A549 (cell line): ENCODE measurements around the gene SPDYC.

Experiments
- ESRRA ChIP-seq: fragments of 150-350 bp; IDR thresholded peaks from 2 replicates; pipeline ENCODE4 v1.6.1; 2014; ENCODE audit warnings: mild to moderate bottlenecking, low read length, borderline replicate concordance
- HEYL ChIP-seq: fragments of 250-450 bp; sonication (Bioruptor Pico); IDR thresholded peaks from 2 replicates; pipeline ENCODE4 v1.8.0; 2021; ENCODE audit warnings: mild to moderate bottlenecking, moderate library complexity
- HOXB5 ChIP-seq: fragments of 250-450 bp; sonication (Bioruptor Pico); IDR thresholded peaks from 2 replicates; pipeline ENCODE4 v1.5.0; 2020; ENCODE audit warnings: mild to moderate bottlenecking, moderate library complexity
- JUN ChIP-seq, 2 experiments: fragments of >200 bp; sonication (Bioruptor Twin); formaldehyde crosslinking; IDR thresholded peaks; 2 replicates in 1 of 2; 3 replicates in 1 of 2; pipeline ENCODE4 v1.6.1; 2016 to 2017
- JUNB ChIP-seq: fragments of >200 bp; sonication (Bioruptor Twin); formaldehyde crosslinking; IDR thresholded peaks from 2 replicates; pipeline ENCODE4 v1.6.1; 2016
- KDM5A ChIP-seq: fragments of 200-600 bp; sonication (generic); IDR thresholded peaks from 2 replicates; pipeline ENCODE4 v1.6.1; 2016; ENCODE audit warnings: antibody characterized with exemption, mild to moderate bottlenecking
- POLR2A ChIP-seq: IDR thresholded peaks from 2 replicates; pipeline ENCODE4 v1.6.1; 2012; ENCODE audit warnings: mild to moderate bottlenecking, low read length
- TP53 ChIP-seq: fragments of 250-450 bp; sonication (Bioruptor Pico); IDR thresholded peaks from 2 replicates; pipeline ENCODE4 v1.5.0; 2021; ENCODE audit warnings: mild to moderate bottlenecking, moderate library complexity
- TF ChIP-seq, protein P1 (sequence below): fragments of >200 bp; sonication (Bioruptor Twin); formaldehyde crosslinking; IDR thresholded peaks from 3 replicates; pipeline ENCODE4 v1.5.1; 2016
- TF ChIP-seq, protein P2 (sequence below): fragments of 450-650 bp; IDR thresholded peaks from 2 replicates; pipeline ENCODE4 v1.6.1; 2014; ENCODE audit warnings: antibody characterized with exemption

DNA sequence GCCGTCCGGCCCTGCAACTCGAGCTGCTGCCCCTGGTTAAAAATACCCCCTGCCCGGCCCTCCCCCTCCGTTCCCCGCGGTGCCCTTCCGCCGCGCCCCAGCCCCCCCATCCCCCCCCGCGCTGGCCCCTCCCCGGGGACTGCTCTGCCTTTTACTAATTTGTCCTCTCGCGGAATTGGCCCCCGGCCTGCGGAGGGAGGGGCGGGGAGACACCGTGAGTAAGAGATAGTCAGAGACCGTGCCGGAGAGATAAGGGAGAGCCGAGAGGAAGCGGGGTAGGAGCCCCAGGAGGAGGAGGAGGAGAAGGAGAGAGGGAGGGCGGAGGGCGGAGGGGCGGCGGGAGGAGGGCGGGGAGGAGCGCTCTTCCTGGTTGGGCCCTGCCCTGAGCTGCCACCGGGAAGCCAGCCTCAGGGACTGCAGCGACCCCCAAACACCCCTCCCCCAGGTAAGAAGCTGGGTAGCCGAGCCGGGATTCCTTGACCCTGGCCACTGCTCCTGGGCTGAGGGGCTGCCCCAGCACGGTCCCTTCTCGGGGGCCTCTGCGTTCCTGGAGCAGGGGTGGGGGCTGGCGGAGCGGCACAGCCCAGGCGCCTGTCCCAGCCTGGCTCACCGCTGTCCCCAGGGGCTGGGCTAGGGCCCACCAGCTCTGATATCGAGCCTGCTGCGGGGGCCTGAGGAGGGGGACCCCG, 11.7 kb downstream of the SPDYC start, which contains the start of gene CAPN1:
- TF ChIP-seq POLR2A = peak; percentile 41
- TF ChIP-seq, protein P1, sequence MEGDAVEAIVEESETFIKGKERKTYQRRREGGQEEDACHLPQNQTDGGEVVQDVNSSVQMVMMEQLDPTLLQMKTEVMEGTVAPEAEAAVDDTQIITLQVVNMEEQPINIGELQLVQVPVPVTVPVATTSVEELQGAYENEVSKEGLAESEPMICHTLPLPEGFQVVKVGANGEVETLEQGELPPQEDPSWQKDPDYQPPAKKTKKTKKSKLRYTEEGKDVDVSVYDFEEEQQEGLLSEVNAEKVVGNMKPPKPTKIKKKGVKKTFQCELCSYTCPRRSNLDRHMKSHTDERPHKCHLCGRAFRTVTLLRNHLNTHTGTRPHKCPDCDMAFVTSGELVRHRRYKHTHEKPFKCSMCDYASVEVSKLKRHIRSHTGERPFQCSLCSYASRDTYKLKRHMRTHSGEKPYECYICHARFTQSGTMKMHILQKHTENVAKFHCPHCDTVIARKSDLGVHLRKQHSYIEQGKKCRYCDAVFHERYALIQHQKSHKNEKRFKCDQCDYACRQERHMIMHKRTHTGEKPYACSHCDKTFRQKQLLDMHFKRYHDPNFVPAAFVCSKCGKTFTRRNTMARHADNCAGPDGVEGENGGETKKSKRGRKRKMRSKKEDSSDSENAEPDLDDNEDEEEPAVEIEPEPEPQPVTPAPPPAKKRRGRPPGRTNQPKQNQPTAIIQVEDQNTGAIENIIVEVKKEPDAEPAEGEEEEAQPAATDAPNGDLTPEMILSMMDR = no peak
- TF ChIP-seq ESRRA = no peak
- TF ChIP-seq, protein P2, sequence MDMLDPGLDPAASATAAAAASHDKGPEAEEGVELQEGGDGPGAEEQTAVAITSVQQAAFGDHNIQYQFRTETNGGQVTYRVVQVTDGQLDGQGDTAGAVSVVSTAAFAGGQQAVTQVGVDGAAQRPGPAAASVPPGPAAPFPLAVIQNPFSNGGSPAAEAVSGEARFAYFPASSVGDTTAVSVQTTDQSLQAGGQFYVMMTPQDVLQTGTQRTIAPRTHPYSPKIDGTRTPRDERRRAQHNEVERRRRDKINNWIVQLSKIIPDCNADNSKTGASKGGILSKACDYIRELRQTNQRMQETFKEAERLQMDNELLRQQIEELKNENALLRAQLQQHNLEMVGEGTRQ = no peak
- TF ChIP-seq JUN (IDR thresholded peaks at IDR 0.05) = no peak; a peak in 2 of 5 replicates
- TF ChIP-seq HEYL (CRISPR knock-in tag) = no peak
- no peak for TF ChIP-seq JUNB
- no peak for TF ChIP-seq HOXB5 (CRISPR knock-in tag)
- TF ChIP-seq TP53 (CRISPR knock-in tag) = no peak
- TF ChIP-seq KDM5A = no peak
